Neural cell (in vitro differentiated cells): ENCODE data around the gene TMPRSS11A. TPM values are rescaled to one million over a fixed set of nuclear protein-coding genes. Genes with fewer than 3 reads are reported as not detected.

Source experiments
- H2AFZ ChIP-seq: fragments of 200-600, 300-800 bp; sonication (generic), shearing (Covaris generic); 2 replicates; pipeline ENCODE4 v1.6.0; 2014; ENCODE audit warnings: low read depth, mild to moderate bottlenecking, antibody characterized with exemption, low read length, moderate library complexity
- H3F3A ChIP-seq: fragments of 200-600 bp; shearing (Covaris generic); 2 replicates; pipeline ENCODE4 v1.6.1; 2016; ENCODE audit warnings: mild to moderate bottlenecking, moderate library complexity, mixed read lengths, antibody characterized with exemption, low read length; ENCODE audit not compliant: insufficient read depth, poor library complexity, severe bottlenecking
- H3K27ac ChIP-seq: fragments of 200-600, 300-800 bp; sonication (generic), shearing (Covaris generic); 2 replicates; pipeline ENCODE4 v1.5.1; 2014; ENCODE audit warnings: mild to moderate bottlenecking, low read length, moderate library complexity
- H3K27me3 ChIP-seq: fragments of 300-800, 200-600 bp; sonication (generic), shearing (Covaris generic); 2 replicates; pipeline ENCODE4 v1.6.0; 2014; ENCODE audit warnings: mild to moderate bottlenecking, low read depth, low read length, moderate library complexity; ENCODE audit not compliant: insufficient read depth
- H3K36me3 ChIP-seq: fragments of 300-800, 200-600 bp; sonication (generic), shearing (Covaris generic); 2 replicates; pipeline ENCODE4 v1.5.1; 2014; ENCODE audit warnings: mild to moderate bottlenecking, antibody characterized with exemption, low read length, moderate library complexity; ENCODE audit not compliant: insufficient read depth
- H3K4me2 ChIP-seq: fragments of 300-800, 200-600 bp; sonication (generic), shearing (Covaris generic); 2 replicates; pipeline ENCODE4 v1.6.0; 2014; ENCODE audit warnings: mild to moderate bottlenecking, low read length
- H3K4me3 ChIP-seq: fragments of 300-800, 200-600 bp; sonication (generic), shearing (Covaris generic); 2 replicates; pipeline ENCODE4 v1.5.1; 2014; ENCODE audit warnings: mild to moderate bottlenecking, low read length, moderate library complexity
- H3K79me2 ChIP-seq: fragments of 200-600 bp; shearing (Covaris generic); replicated peaks from 2 replicates; pipeline ENCODE4 v1.6.0; 2014; ENCODE audit warnings: mild to moderate bottlenecking, low read length, moderate library complexity; ENCODE audit not compliant: insufficient read depth
- H3K9ac ChIP-seq: fragments of 300-800, 200-600 bp; sonication (generic), shearing (Covaris generic); 2 replicates; pipeline ENCODE4 v1.6.1; 2016; ENCODE audit warnings: mild to moderate bottlenecking, low read length, mixed read lengths
- H3K9me2 ChIP-seq: fragments of 200-600 bp; shearing (Covaris generic); 2 replicates; pipeline ENCODE4 v1.6.1; 2016; ENCODE audit warnings: mild to moderate bottlenecking, low read length, mixed read lengths; ENCODE audit not compliant: insufficient read depth
- H3K9me3 ChIP-seq: fragments of 200-600, 300-800 bp; sonication (generic), shearing (Covaris generic); 2 replicates; pipeline ENCODE4 v1.6.1; 2016; ENCODE audit warnings: mild to moderate bottlenecking, mixed run types, low read length, moderate library complexity, mixed read lengths
- H4K20me1 ChIP-seq: fragments of 200-600 bp; shearing (Covaris generic); 2 replicates; pipeline ENCODE4 v1.6.1; 2016; ENCODE audit warnings: mild to moderate bottlenecking, mixed run types; ENCODE audit not compliant: insufficient read depth
- CTCF ChIP-seq: fragments of 450-650 bp; IDR thresholded peaks from 2 replicates; pipeline ENCODE4 v1.5.1; 2014; ENCODE audit warnings: antibody characterized with exemption, mild to moderate bottlenecking, moderate library complexity; ENCODE audit not compliant: poor library complexity, severe bottlenecking
- EP300 ChIP-seq: fragments of 450-650 bp; conservative IDR thresholded peaks from 2 replicates; pipeline ENCODE4 v1.6.1; 2014; ENCODE audit warnings: antibody characterized with exemption, mild to moderate bottlenecking, moderate library complexity; ENCODE audit not compliant: poor library complexity, severe bottlenecking
- EZH2 ChIP-seq: fragments of 200-600, 300-800 bp; shearing (Covaris generic), sonication (generic); IDR thresholded peaks from 2 replicates; pipeline ENCODE4 v1.6.1; 2014; ENCODE audit warnings: antibody characterized with exemption, low read length, borderline replicate concordance, mild to moderate bottlenecking; ENCODE audit not compliant: insufficient read depth, poor library complexity, severe bottlenecking
- MXI1 ChIP-seq: fragments of 450-650 bp; conservative IDR thresholded peaks from 2 replicates; pipeline ENCODE4 v1.6.1; 2014; ENCODE audit warnings: antibody characterized with exemption, mild to moderate bottlenecking; ENCODE audit not compliant: poor library complexity, severe bottlenecking
- POLR2AphosphoS5 ChIP-seq: IDR thresholded peaks from 2 replicates; pipeline ENCODE4 v1.6.1; 2012
- RAD21 ChIP-seq: fragments of 450-650 bp; conservative IDR thresholded peaks from 2 replicates; pipeline ENCODE4 v1.6.1; 2014; ENCODE audit warnings: antibody characterized with exemption, mild to moderate bottlenecking, moderate library complexity
- REST ChIP-seq: IDR thresholded peaks from 2 replicates; pipeline ENCODE4 v1.6.1; 2012; ENCODE audit warnings: borderline replicate concordance
- SMC3 ChIP-seq: fragments of 450-650 bp; conservative IDR thresholded peaks from 2 replicates; pipeline ENCODE4 v1.6.1; 2014; ENCODE audit warnings: antibody characterized with exemption, mild to moderate bottlenecking, moderate library complexity; ENCODE audit not compliant: poor library complexity
- TAF1 ChIP-seq: IDR thresholded peaks from 2 replicates; pipeline ENCODE4 v1.6.1; 2012; ENCODE audit warnings: low read depth
- polyA minus RNA-seq: library from RNA; depleted of rRNA, polyadenylated mRNA; stranded (reverse); fragments of >200 nt; gene quantifications from 2 replicates; pipeline ENCODE4 v1.2.3, GENCODE V29; 2014
- polyA plus RNA-seq: library from polyadenylated mRNA; depleted of rRNA; stranded (reverse); fragments of >200 nt; gene quantifications from 2 replicates; pipeline ENCODE4 v1.2.3, GENCODE V29; 2014

The TMPRSS11A gene
- not detected in 2 replicates for polyA plus RNA-seq
- not detected in 2 replicates for polyA minus RNA-seq

GRCh38 chr4:67963356-67963755 lies at the start of gene TMPRSS11A:
TMPRSS11A (minus strand) TSS chr4:67963493; CDS start chr4:67963393, 100 bp downstream.
- TF ChIP-seq RAD21 = no peak
- no peak for TF ChIP-seq EP300
- no peak for TF ChIP-seq EZH2
- TF ChIP-seq SMC3 = no peak
- no peak for TF ChIP-seq CTCF
- no peak for TF ChIP-seq POLR2AphosphoS5
- no peak for TF ChIP-seq MXI1
- no peak for TF ChIP-seq REST
- no peak for TF ChIP-seq TAF1
- Histone ChIP-seq H3K9ac (no peak within 1 kb of the TSS), H3K9me3 (no peaks in the 10 kb centered on the region), H2AFZ (no peak within 1 kb of the TSS), H3K36me3 (no peaks in the 10 kb centered on the region), H3K4me2 (no peak within 1 kb of the TSS), H3K27me3 (no peaks in the 10 kb centered on the region), H3F3A (no peaks in the 10 kb centered on the region), H3K9me2 (no peaks in the 10 kb centered on the region), H3K27ac (no peak within 1 kb of the TSS), H4K20me1 (no peaks in the 10 kb centered on the region), H3K79me2 (no peaks in the 10 kb centered on the region), H3K4me3 (no peak within 1 kb of the TSS)

- no peak overlapping the region for H2AFZ ChIP-seq
- H3F3A ChIP-seq = no peaks in the 10 kb centered on the region
- no peaks in the 10 kb centered on the region for H3K79me2 ChIP-seq
- no peaks in the 10 kb centered on the region for H3K27me3 ChIP-seq
- no peak overlapping the region for H3K4me2 ChIP-seq
- no peaks in the 10 kb centered on the region for H3K9me3 ChIP-seq
- H3K4me3 ChIP-seq = no peak overlapping the region
- H3K9me2 ChIP-seq = no peaks in the 10 kb centered on the region
- no peaks in the 10 kb centered on the region for H3K36me3 ChIP-seq
- H3K9ac ChIP-seq = no peak overlapping the region
- H4K20me1 ChIP-seq = no peaks in the 10 kb centered on the region
- TF ChIP-seq EZH2 (no peak), POLR2AphosphoS5 (no peak), CTCF (no peak), RAD21 (no peak), EP300 (no peak), REST (no peak)
- no peak overlapping the region for H3K27ac ChIP-seq
Observed at GRCh38 chr4:68011684-68012083, 48.4 kb upstream of the TMPRSS11A start.
